MCF 10A (cell line): ENCODE results near the gene KLHL12. TPM values are rescaled to one million over a fixed set of nuclear protein-coding genes. Genes with fewer than 3 reads are reported as not detected.

Source experiments
- BruUV-seq: library from RNA; stranded (reverse); fragments of 400-500 nt; replicated peaks from 2 replicates; lab custom pipeline; 2021; lab: Mats Ljungman, UMichigan
- CTCF ChIA-PET: fragments of 300-600 bp; sonication (Branson Sonifier 250); formaldehyde crosslinking; extraction: SDS; loops from one replicate; lab custom pipeline; 2021; ENCODE audit warnings: antibody characterized with exemption, inconsistent platforms; lab: Yijun Ruan, JAX
- POLR2A ChIA-PET: fragments of 300-600, 350-650 bp; sonication (Branson Sonifier 250); formaldehyde crosslinking; extraction: SDS; loops from one replicate; lab custom pipeline; 2020; ENCODE audit warnings: antibody characterized with exemption, inconsistent platforms; lab: Yijun Ruan, JAX
- DNase-seq: peaks from one replicate; pipeline ENCODE4 v3.0.0-alpha.2; 2018; ENCODE audit not compliant: unreplicated experiment
- H3K27ac Mint-ChIP-seq: one replicate; pipeline ENCODE4 v1.8.0; 2022; ENCODE audit warnings: mild to moderate bottlenecking, low read depth, mixed read lengths; ENCODE audit not compliant: unreplicated experiment
- H3K27me3 Mint-ChIP-seq: one replicate; pipeline ENCODE4 v1.8.0; 2022; ENCODE audit warnings: mixed read lengths; ENCODE audit not compliant: insufficient read depth, unreplicated experiment
- H3K36me3 Mint-ChIP-seq: one replicate; pipeline ENCODE4 v1.8.0; 2022; ENCODE audit warnings: mild to moderate bottlenecking, moderate library complexity, mixed read lengths; ENCODE audit not compliant: insufficient read depth, unreplicated experiment
- H3K4me1 Mint-ChIP-seq: one replicate; pipeline ENCODE4 v1.8.0; 2022; ENCODE audit warnings: mixed read lengths; ENCODE audit not compliant: insufficient read depth, unreplicated experiment
- H3K4me3 Mint-ChIP-seq: one replicate; pipeline ENCODE4 v1.8.0; 2022; ENCODE audit warnings: mild to moderate bottlenecking, moderate library complexity, mixed read lengths; ENCODE audit not compliant: unreplicated experiment
- H3K9me3 Mint-ChIP-seq: one replicate; pipeline ENCODE4 v1.8.0; 2022; ENCODE audit warnings: mixed read lengths; ENCODE audit not compliant: unreplicated experiment
- intact Hi-C: fragments of 100-400 bp; cut with micrococcal nuclease; formaldehyde crosslinking; loops from 2 replicates; pipeline ENCODE4 v1.14.1; 2022
- total RNA-seq: library from RNA; stranded (reverse); gene quantifications from 2 replicates; pipeline ENCODE4 v1.2.3, GENCODE V29; 2022
- TF ChIP-seq, protein P1 (sequence below): fragments of 200-600 bp; IDR thresholded peaks from one replicate; pipeline ENCODE4 v1.8.0; 2022; ENCODE audit warnings: antibody characterized with exemption, mild to moderate bottlenecking; ENCODE audit not compliant: unreplicated experiment

The KLHL12 gene
- total RNA-seq, 1 experiment from 2014 or later, result 51.0 TPM

DNA sequence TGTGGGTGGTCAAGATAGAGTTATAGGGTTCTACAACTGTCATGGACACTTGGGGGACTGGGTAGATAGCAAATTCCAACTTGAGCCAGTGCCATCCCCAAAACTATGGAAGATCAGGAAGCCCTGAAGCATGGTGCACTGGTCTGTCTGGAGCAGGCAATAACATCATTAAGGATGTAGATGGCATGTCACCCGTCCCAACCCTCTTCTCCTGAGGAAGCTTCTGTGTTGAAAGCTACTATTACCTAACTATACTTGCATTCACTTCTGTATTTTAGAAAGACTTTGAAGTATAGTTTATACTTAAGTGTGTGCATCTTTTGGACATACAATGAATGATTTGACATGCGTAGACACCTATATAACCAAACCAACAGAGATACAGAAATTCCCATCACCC lies 71.0 kb downstream of the KLHL12 start:
- POLR2A ChIA-PET, result no interaction called here
- CTCF ChIA-PET, result interaction anchor here (1.7 kb wide), 1 partner anchor 105 kb away, joined by 7 read pairs; no protein-coding TSS in a partner anchor
- no peaks in the 10 kb centered on the region for H3K4me1 Mint-ChIP-seq
- no peak overlapping the region for H3K27ac Mint-ChIP-seq
- H3K9me3 Mint-ChIP-seq, result no peaks in the 10 kb centered on the region
- intact Hi-C loops, result no loop called here
- no peak overlapping the region for H3K4me3 Mint-ChIP-seq
- no TSS peak for BruUV-seq
- TF ChIP-seq, protein P1, sequence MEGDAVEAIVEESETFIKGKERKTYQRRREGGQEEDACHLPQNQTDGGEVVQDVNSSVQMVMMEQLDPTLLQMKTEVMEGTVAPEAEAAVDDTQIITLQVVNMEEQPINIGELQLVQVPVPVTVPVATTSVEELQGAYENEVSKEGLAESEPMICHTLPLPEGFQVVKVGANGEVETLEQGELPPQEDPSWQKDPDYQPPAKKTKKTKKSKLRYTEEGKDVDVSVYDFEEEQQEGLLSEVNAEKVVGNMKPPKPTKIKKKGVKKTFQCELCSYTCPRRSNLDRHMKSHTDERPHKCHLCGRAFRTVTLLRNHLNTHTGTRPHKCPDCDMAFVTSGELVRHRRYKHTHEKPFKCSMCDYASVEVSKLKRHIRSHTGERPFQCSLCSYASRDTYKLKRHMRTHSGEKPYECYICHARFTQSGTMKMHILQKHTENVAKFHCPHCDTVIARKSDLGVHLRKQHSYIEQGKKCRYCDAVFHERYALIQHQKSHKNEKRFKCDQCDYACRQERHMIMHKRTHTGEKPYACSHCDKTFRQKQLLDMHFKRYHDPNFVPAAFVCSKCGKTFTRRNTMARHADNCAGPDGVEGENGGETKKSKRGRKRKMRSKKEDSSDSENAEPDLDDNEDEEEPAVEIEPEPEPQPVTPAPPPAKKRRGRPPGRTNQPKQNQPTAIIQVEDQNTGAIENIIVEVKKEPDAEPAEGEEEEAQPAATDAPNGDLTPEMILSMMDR, result no peak
- no peaks in the 10 kb centered on the region for H3K27me3 Mint-ChIP-seq
- no peaks in the 10 kb centered on the region for H3K36me3 Mint-ChIP-seq
- DNase-seq, result no peak

GRCh38 chr1:202854787-202855186 lies 72.2 kb downstream of the KLHL12 start:
- ChIA-PET POLR2A (interaction anchor here (0.9 to 1.3 kb wide), 2 partner anchors 11 to 44 kb away, joined by 3 to 5 read pairs; partner anchors contain the start of gene PCAT6), CTCF (interaction anchor here (0.7 to 1.0 kb wide), 2 partner anchors 9 to 135 kb away, joined by 3 to 4 read pairs; no protein-coding TSS in a partner anchor)
- no peaks in the 10 kb centered on the region for H3K36me3 Mint-ChIP-seq
- DNase-seq, result no peak
- TF ChIP-seq, protein P1, result no peak
- no peaks in the 10 kb centered on the region for H3K9me3 Mint-ChIP-seq
- intact Hi-C loops, result loop anchor here (5.0 kb wide), 1 partner anchor 87 kb away; no protein-coding TSS in a partner anchor
- no peak overlapping the region for H3K4me3 Mint-ChIP-seq
- H3K27me3 Mint-ChIP-seq, result no peaks in the 10 kb centered on the region
- no peak overlapping the region for H3K27ac Mint-ChIP-seq
- H3K4me1 Mint-ChIP-seq, result no peaks in the 10 kb centered on the region
- BruUV-seq, result no TSS peak

DNA sequence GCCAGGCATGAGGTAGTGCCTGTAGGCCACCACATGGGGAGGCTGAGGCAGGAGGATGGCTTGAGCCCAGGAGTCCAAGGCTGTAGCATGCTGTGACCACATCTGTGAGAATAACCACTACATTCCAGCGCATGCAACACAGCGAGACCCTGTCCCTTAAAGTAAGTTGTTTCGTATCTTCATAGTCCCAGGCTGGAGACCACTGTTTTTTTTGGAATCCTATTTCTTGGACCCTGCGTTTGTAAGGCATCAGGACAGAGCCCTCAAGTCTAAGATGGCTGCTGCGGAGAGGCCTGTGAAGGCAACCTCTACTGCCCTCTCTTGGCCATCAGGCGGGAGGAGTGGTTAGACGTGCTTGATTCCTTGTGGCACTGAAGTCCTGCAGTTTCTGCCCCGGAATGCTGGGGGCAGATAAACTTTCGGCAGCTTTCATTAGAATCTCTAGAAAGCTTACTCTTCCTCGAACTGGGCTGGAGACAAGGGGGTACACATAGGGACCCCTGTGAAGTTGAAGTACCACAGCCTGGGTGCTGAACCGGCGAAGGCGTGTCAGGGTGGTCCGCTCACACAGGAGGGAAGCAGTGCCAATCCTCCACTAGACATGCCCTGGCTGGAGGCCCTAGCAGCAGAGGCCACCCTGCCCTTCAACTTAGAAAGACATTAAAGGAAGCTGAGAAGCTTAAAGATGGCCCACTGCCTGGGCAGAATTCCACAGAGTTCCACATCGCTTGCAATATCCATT lies 74.7 kb downstream of the KLHL12 start:
- DNase-seq, result peak; percentile 88
- TF ChIP-seq, protein P1, result peak; percentile 87
- no peaks in the 10 kb centered on the region for H3K9me3 Mint-ChIP-seq
- no peaks in the 10 kb centered on the region for H3K36me3 Mint-ChIP-seq
- ChIA-PET CTCF (interaction anchor here (0.8 to 1.9 kb wide), 14 partner anchors 8 to 141 kb away, joined by 3 to 13 read pairs (median 4); no protein-coding TSS in a partner anchor), POLR2A (interaction anchor here (1.0 to 1.6 kb wide), 2 partner anchors 9 to 42 kb away, joined by 3 to 6 read pairs; partner anchors contain the start of gene PCAT6)
- no peaks in the 10 kb centered on the region for H3K4me1 Mint-ChIP-seq
- BruUV-seq, result no TSS peak
- intact Hi-C loops, result loop anchor here (1.0 to 5.0 kb wide), 3 partner anchors 85 to 147 kb away; no protein-coding TSS in a partner anchor
- no peaks in the 10 kb centered on the region for H3K27me3 Mint-ChIP-seq
- no peak overlapping the region for H3K27ac Mint-ChIP-seq
- no peak overlapping the region for H3K4me3 Mint-ChIP-seq
